GM12872 (cell line): Measurements from ENCODE around the gene GRIK4.

Experiments used
- CTCF ChIP-seq: IDR thresholded peaks from 3 replicates; pipeline ENCODE4 v1.5.1; 2011; ENCODE audit warnings: low read depth, mild to moderate bottlenecking, low read length, moderate library complexity; ENCODE audit not compliant: insufficient read depth

GRIK4 gene

GRCh38 chr11:120807414-120808150 is 296.0 kb downstream of the GRIK4 start:
- no peak for TF ChIP-seq CTCF

- TF ChIP-seq CTCF: no peak
These were observed 297.1 kb downstream of the GRIK4 start for GRCh38 chr11:120808616-120809050.

- TF ChIP-seq CTCF: no peak
These were observed 298.7 kb downstream of the GRIK4 start for GRCh38 chr11:120810251-120810650.

GRCh38 chr11:120811199-120811598 is 299.7 kb downstream of the GRIK4 start:
- TF ChIP-seq CTCF: no peak

- no peak for TF ChIP-seq CTCF
These were observed 300.2 kb downstream of the GRIK4 start for GRCh38 chr11:120811731-120812130.

GRCh38 chr11:120814531-120815318 is 303.2 kb downstream of the GRIK4 start:
- no peak for TF ChIP-seq CTCF

DNA sequence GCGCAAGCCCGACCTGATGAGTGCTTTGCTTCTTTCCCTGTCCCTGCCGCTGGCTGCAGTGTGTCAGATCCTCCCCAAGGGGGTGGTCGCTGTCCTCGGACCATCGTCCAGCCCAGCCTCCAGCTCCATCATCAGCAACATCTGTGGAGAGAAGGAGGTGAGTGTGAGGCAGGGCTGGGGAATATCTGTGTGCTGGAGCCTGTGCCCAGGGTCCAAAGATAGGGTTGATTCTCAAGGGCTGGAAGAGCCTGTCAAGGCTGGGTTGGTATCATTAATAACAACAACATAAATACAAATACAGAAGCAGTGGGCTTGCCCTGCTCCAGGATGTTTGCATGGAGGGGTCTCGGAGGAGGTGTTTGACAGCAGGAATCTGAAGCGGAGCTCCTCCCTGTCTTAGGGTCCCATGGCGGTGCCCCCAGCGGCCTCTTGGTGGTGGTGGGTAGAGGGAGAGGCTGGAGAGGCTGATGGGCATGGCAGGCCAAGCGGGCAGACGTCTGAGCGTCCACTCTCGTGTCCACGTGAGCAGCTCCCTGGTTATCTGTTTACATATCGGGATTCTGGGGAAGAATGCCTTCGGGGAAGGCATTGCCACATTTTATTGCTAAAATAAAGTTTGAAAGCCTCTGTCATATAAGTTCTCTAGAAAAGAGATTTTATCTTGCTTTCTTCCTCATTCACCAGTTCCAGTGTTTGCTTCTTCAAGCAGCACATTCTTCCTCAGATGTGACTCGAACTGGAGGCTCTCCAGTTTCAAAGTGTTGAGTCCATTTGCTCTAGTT is 304.0 kb downstream of the GRIK4 start:
- TF ChIP-seq CTCF: 0 out of 3 replicates have a peak, but pooled peaks have one; percentile 22
